ENCODE measurements around the gene ADAM19. TPM values are rescaled to one million over a fixed set of nuclear protein-coding genes. Genes with fewer than 3 reads are reported as not detected.

The ADAM19 gene
- total and polyA plus RNA-seq, 3 donors from 2014 or later, result 3.1 to 4.9 (median 4.5) TPM

- Histone ChIP-seq H3K4me1 (peaks cover 5% of the 10 kb centered on the region), H3K4me3 (no peak overlapping the region), H3K27me3 (no peaks in the 10 kb centered on the region), H3K27ac (no peak overlapping the region), H3K36me3 (ENCODE audit: low read depth, missing control alignments) (no peaks in the 10 kb centered on the region), H3K9me3 (no peaks in the 10 kb centered on the region)
- WGBS, 2 donors, result 88 to 91% methylated on average over 2 of the region's 2 CpGs
- intact Hi-C loops (cut with DNase I; ENCODE audit: low total_unique reads), result no loop called here
- no peak for DNase-seq
- TF ChIP-seq POLR2A (IDR thresholded peaks at IDR 0.05) (no peak), CTCF (IDR thresholded peaks at IDR 0.05) (no peak)
Observed at GRCh38 chr5:157540124-157540523, 35.5 kb downstream of the ADAM19 start.

GRCh38 chr5:157539503-157540022 is 36.0 kb downstream of the ADAM19 start:
- no peak for TF ChIP-seq POLR2A (IDR thresholded peaks at IDR 0.05)
- TF ChIP-seq CTCF (IDR thresholded peaks at IDR 0.05), result no peak
- no peaks in the 10 kb centered on the region for H3K36me3 ChIP-seq (ENCODE audit: low read depth, missing control alignments)
- intact Hi-C loops (cut with DNase I; ENCODE audit: low total_unique reads), result no loop called here
- DNase-seq, result no peak
- H3K27me3 ChIP-seq, result no peaks in the 10 kb centered on the region
- WGBS, 2 donors, result 76 to 88% methylated on average over 4 of the region's 4 CpGs
- no peaks in the 10 kb centered on the region for H3K9me3 ChIP-seq
- H3K4me3 ChIP-seq, result no peak overlapping the region
- no peak overlapping the region for H3K27ac ChIP-seq
- H3K4me1 ChIP-seq, result peaks cover 5% of the 10 kb centered on the region

- H3K4me3 ChIP-seq, result no peak overlapping the region
- intact Hi-C loops (cut with DNase I; ENCODE audit: low total_unique reads), result no loop called here
- 96% methylated on average over 6 of the region's 6 CpGs for WGBS, 2 donors
- TF ChIP-seq POLR2A (IDR thresholded peaks at IDR 0.05) (no peak), CTCF (IDR thresholded peaks at IDR 0.05) (no peak)
- H3K4me1 ChIP-seq, result peaks cover 5% of the 10 kb centered on the region
- H3K36me3 ChIP-seq (ENCODE audit: low read depth, missing control alignments), result no peaks in the 10 kb centered on the region
- H3K27ac ChIP-seq, result no peak overlapping the region
- H3K9me3 ChIP-seq, result no peaks in the 10 kb centered on the region
- no peaks in the 10 kb centered on the region for H3K27me3 ChIP-seq
- no peak for DNase-seq
Observed at GRCh38 chr5:157538311-157538710, 37.3 kb downstream of the ADAM19 start.

- DNase-seq, result no peak
- no peak overlapping the region for H3K4me3 ChIP-seq
- TF ChIP-seq POLR2A (IDR thresholded peaks at IDR 0.05) (no peak), CTCF (IDR thresholded peaks at IDR 0.05) (no peak)
- no peak overlapping the region for H3K27ac ChIP-seq
- H3K27me3 ChIP-seq, result no peaks in the 10 kb centered on the region
- intact Hi-C loops (cut with DNase I; ENCODE audit: low total_unique reads), result no loop called here
- 62 to 69% methylated on average over 6 of the region's 6 CpGs for WGBS, 2 donors
- no peaks in the 10 kb centered on the region for H3K36me3 ChIP-seq (ENCODE audit: low read depth, missing control alignments)
- H3K9me3 ChIP-seq, result no peaks in the 10 kb centered on the region
- no peaks in the 10 kb centered on the region for H3K4me1 ChIP-seq
Observed at GRCh38 chr5:157535042-157535865, 40.3 kb downstream of the ADAM19 start.
